Progenitor cell of endocrine pancreas (in vitro differentiated cells): Measurements from ENCODE around the gene MTERF4. TPM values are rescaled to one million over a fixed set of nuclear protein-coding genes. Genes with fewer than 3 reads are reported as not detected.

Experiments
- DNase-seq: peaks from one replicate; pipeline ENCODE4 v3.0.0; 2021; ENCODE audit warnings: low spot score; ENCODE audit not compliant: unreplicated experiment
- H3K27ac Mint-ChIP-seq: 2 replicates; pipeline ENCODE4 v1.8.0; 2021; ENCODE audit warnings: mild to moderate bottlenecking, moderate library complexity, mixed read lengths
- H3K27me3 Mint-ChIP-seq: 2 replicates; pipeline ENCODE4 v1.8.0; 2021; ENCODE audit warnings: mixed read lengths
- H3K36me3 Mint-ChIP-seq: 2 replicates; pipeline ENCODE4 v1.8.0; 2022; ENCODE audit warnings: mixed read lengths; ENCODE audit not compliant: insufficient read depth
- H3K4me1 Mint-ChIP-seq: 2 replicates; pipeline ENCODE4 v1.8.0; 2021; ENCODE audit warnings: low read depth, mixed read lengths
- H3K4me3 Mint-ChIP-seq: 2 replicates; pipeline ENCODE4 v1.8.0; 2021; ENCODE audit warnings: low read depth, mild to moderate bottlenecking, moderate library complexity, mixed read lengths
- H3K9me3 Mint-ChIP-seq: 2 replicates; pipeline ENCODE4 v1.8.0; 2021; ENCODE audit warnings: low read depth, mixed read lengths
- CTCF ChIP-seq: fragments of 200-600 bp; sonication (generic); IDR thresholded peaks from one replicate; pipeline ENCODE4 v1.5.0; 2021; ENCODE audit warnings: antibody characterized with exemption, mild to moderate bottlenecking; ENCODE audit not compliant: unreplicated experiment
- total RNA-seq: library from RNA; stranded (reverse); gene quantifications from 2 replicates; pipeline ENCODE4 v1.2.1, GENCODE V29; 2021

The MTERF4 gene
- total RNA-seq, 1 donor from 2014 or later = 63.0 TPM

GRCh38 chr2:241070361-241070760, 31.7 kb downstream of the MTERF4 start:
- no peak for TF ChIP-seq CTCF
- H3K4me1 Mint-ChIP-seq = no peaks in the 10 kb centered on the region
- H3K27me3 Mint-ChIP-seq = peaks cover 11% of the 10 kb centered on the region
- H3K27ac Mint-ChIP-seq = no peak overlapping the region
- no peak for DNase-seq
- H3K4me3 Mint-ChIP-seq = no peak overlapping the region
- H3K36me3 Mint-ChIP-seq = peaks cover 1% of the 10 kb centered on the region
- no peaks in the 10 kb centered on the region for H3K9me3 Mint-ChIP-seq

- H3K27me3 Mint-ChIP-seq = peaks cover 11% of the 10 kb centered on the region
- DNase-seq = no peak
- no peak for TF ChIP-seq CTCF
- no peaks in the 10 kb centered on the region for H3K4me1 Mint-ChIP-seq
- H3K4me3 Mint-ChIP-seq = no peak overlapping the region
- H3K9me3 Mint-ChIP-seq = no peaks in the 10 kb centered on the region
- H3K27ac Mint-ChIP-seq = no peak overlapping the region
- peaks cover 1% of the 10 kb centered on the region for H3K36me3 Mint-ChIP-seq
These were observed 32.2 kb downstream of the MTERF4 start for GRCh38 chr2:241069821-241070281.

- DNase-seq = no peak
These were observed 32.9 kb downstream of the MTERF4 start for GRCh38 chr2:241068942-241069810.

GRCh38 chr2:241068136-241068941, 33.7 kb downstream of the MTERF4 start:
- peaks cover 11% of the 10 kb centered on the region for H3K27me3 Mint-ChIP-seq
- H3K9me3 Mint-ChIP-seq = no peaks in the 10 kb centered on the region
- no peak for TF ChIP-seq CTCF
- DNase-seq = no peak
- no peaks in the 10 kb centered on the region for H3K36me3 Mint-ChIP-seq
- H3K4me1 Mint-ChIP-seq = no peaks in the 10 kb centered on the region
- H3K27ac Mint-ChIP-seq = no peak overlapping the region
- H3K4me3 Mint-ChIP-seq = no peak overlapping the region

More at GRCh38 chr2:241068942-241069810, 32.9 kb downstream of the MTERF4 start:
- no peak for TF ChIP-seq CTCF
- Mint-ChIP-seq H3K27me3 (peaks cover 11% of the 10 kb centered on the region), H3K36me3 (no peaks in the 10 kb centered on the region), H3K4me1 (no peaks in the 10 kb centered on the region), H3K9me3 (no peaks in the 10 kb centered on the region), H3K4me3 (no peak overlapping the region), H3K27ac (no peak overlapping the region)

- no peak overlapping the region for H3K4me3 Mint-ChIP-seq
- H3K36me3 Mint-ChIP-seq = no peaks in the 10 kb centered on the region
- no peaks in the 10 kb centered on the region for H3K9me3 Mint-ChIP-seq
- H3K27me3 Mint-ChIP-seq = peaks cover 9% of the 10 kb centered on the region
- no peak for TF ChIP-seq CTCF
- no peak overlapping the region for H3K27ac Mint-ChIP-seq
- DNase-seq = no peak
- no peaks in the 10 kb centered on the region for H3K4me1 Mint-ChIP-seq
These were observed 34.5 kb downstream of the MTERF4 start for GRCh38 chr2:241067501-241068135.
